ENCODE measurements around the gene TSC22D2. TPM values are rescaled to one million over a fixed set of nuclear protein-coding genes. Genes with fewer than 3 reads are reported as not detected.

Gene TSC22D2
- total and polyA plus RNA-seq, 2 of the 4 experiments (the other 2 are of a cell fraction), result 12.2 to 20.5 TPM

DNA sequence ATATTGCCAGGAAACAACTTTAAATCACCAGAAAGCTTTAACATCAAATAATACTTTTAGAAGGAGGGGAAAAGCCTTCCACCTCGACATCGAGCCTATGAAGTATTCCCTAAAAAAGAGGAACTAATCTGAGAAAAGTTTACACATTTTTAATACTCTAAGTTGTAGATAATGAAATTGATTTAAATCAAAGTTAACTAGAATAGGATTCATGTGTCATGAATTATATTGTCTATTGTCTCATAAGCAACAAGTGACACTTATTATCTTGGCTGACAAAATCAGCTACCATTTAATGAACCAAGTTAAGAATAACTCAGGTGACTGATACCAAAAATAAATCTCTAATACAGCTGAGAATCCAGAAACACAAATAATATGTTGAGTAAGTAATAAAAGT lies 56.6 kb downstream of the TSC22D2 start:
- intact Hi-C loops (cut with micrococcal nuclease), result loop anchor here (10.0 kb wide), 1 partner anchor 60 kb away; no protein-coding TSS in a partner anchor
- no TSS peak for BruUV-seq (replicated peaks)
- no peaks in the 10 kb centered on the region for H3K9me3 ChIP-seq (ENCODE audit: control insufficient read depth, insufficient read depth, low read length)
- H3K27ac ChIP-seq (ENCODE audit: insufficient read depth, low read length), result no peak overlapping the region
- H3K36me3 ChIP-seq (ENCODE audit: control insufficient read depth, insufficient read depth, low read length), result 0 out of 2 replicates have a peak, but pooled peaks cover 1% of the 10 kb centered on the region
- H4K91ac ChIP-seq (ENCODE audit: insufficient read depth, low read depth, low read length), result no peak overlapping the region
- H4K5ac ChIP-seq (ENCODE audit: low read depth, low read length), result no peak overlapping the region
- no peak overlapping the region for H3K56ac ChIP-seq (ENCODE audit: extremely low read depth, insufficient read depth, low read length)
- H3K9ac ChIP-seq (ENCODE audit: low read depth, low read length), result no peak overlapping the region
- H3K18ac ChIP-seq (ENCODE audit: low read depth, low read length), result no peak overlapping the region
- WGBS, 2 experiments (ENCODE audit: extremely low coverage in 2 of 2, insufficient read length in 1 of 2), result no CpG with 5 or more reads among the region's 2 CpGs
- H3K4me3 ChIP-seq (ENCODE audit: insufficient read depth, low read depth, low read length), result no peak overlapping the region
- ATAC-seq (ENCODE audit: low read depth) (no peak), DNase-seq (no peak)
- dilution Hi-C loops (cut with HindIII; ENCODE audit: low sequenced_read_pairs, unreplicated experiment), result no loop called here
- H3K9me1 ChIP-seq (ENCODE audit: insufficient read depth, low read length), result peaks cover 7% of the 10 kb centered on the region; the same call in 1 of the 2 replicates
- CTCF ChIA-PET, result interaction anchor here (0.6 kb wide), 1 partner anchor 9 kb away, joined by 3 read pairs; no protein-coding TSS in a partner anchor
- no peak overlapping the region for H4K8ac ChIP-seq (ENCODE audit: low read depth in 2 of 2, low read length in 2 of 2)
- no peak overlapping the region for H2AK5ac ChIP-seq (ENCODE audit: low read depth, low read length)
- H3K4me2 ChIP-seq (ENCODE audit: low read depth, low read length), result no peak overlapping the region
- H2BK20ac ChIP-seq (ENCODE audit: low read depth, low read length), result no peak overlapping the region
- no peak overlapping the region for H3K23ac ChIP-seq (ENCODE audit: low read depth, low read length)
- H2BK120ac ChIP-seq (ENCODE audit: low read depth, low read length), result no peak overlapping the region
- no peak overlapping the region for H3K14ac ChIP-seq (replicated peaks; ENCODE audit: low read depth, low read length)
- H2BK5ac ChIP-seq (ENCODE audit: low read depth, low read length, poor library complexity, severe bottlenecking), result no peak overlapping the region
- no peaks in the 10 kb centered on the region for H4K20me1 ChIP-seq (ENCODE audit: insufficient read depth, low read length)
- H3K79me1 ChIP-seq (ENCODE audit: low read depth in 1 of 2, low read length in 2 of 2), result peaks cover 14 to 36% of the 10 kb centered on the region in 2 experiments
- H2AFZ ChIP-seq (replicated peaks; ENCODE audit: low read length, poor library complexity), result no peak overlapping the region
- H2BK15ac ChIP-seq (ENCODE audit: low read depth, low read length), result no peak overlapping the region
- POLR2A ChIA-PET (ENCODE audit: unreplicated experiment), result no interaction called here
- no peaks in the 10 kb centered on the region for H3K27me3 ChIP-seq (ENCODE audit: control insufficient read depth, insufficient read depth, low read length)
- in situ Hi-C loops (cut with MboI; ENCODE audit: low sequenced_read_pairs), result no loop called here
- peaks cover 5% of the 10 kb centered on the region; the same call in 1 of the 2 replicates for H3K4me1 ChIP-seq (ENCODE audit: control insufficient read depth, insufficient read depth, low read length)
- no peak overlapping the region for H3K4ac ChIP-seq (ENCODE audit: low read depth, low read length)
- H2AK9ac ChIP-seq (replicated peaks; ENCODE audit: low read depth, low read length, poor library complexity), result no peak overlapping the region
- no peak for TF ChIP-seq MAZ (IDR thresholded peaks at IDR 0.05; ENCODE audit: borderline replicate concordance, low read depth, low read length)
- TF ChIP-seq, protein P1, sequence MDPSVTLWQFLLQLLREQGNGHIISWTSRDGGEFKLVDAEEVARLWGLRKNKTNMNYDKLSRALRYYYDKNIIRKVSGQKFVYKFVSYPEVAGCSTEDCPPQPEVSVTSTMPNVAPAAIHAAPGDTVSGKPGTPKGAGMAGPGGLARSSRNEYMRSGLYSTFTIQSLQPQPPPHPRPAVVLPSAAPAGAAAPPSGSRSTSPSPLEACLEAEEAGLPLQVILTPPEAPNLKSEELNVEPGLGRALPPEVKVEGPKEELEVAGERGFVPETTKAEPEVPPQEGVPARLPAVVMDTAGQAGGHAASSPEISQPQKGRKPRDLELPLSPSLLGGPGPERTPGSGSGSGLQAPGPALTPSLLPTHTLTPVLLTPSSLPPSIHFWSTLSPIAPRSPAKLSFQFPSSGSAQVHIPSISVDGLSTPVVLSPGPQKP (IDR thresholded peaks at IDR 0.05; ENCODE audit: borderline replicate concordance, low read depth, low read length), result no peak
- TF ChIP-seq NFE2L2 (IDR thresholded peaks at IDR 0.05; ENCODE audit: low read depth, low read length), result no peak
- TF ChIP-seq, protein P2, sequence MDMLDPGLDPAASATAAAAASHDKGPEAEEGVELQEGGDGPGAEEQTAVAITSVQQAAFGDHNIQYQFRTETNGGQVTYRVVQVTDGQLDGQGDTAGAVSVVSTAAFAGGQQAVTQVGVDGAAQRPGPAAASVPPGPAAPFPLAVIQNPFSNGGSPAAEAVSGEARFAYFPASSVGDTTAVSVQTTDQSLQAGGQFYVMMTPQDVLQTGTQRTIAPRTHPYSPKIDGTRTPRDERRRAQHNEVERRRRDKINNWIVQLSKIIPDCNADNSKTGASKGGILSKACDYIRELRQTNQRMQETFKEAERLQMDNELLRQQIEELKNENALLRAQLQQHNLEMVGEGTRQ (IDR thresholded peaks at IDR 0.05; ENCODE audit: low read depth, low read length), result no peak
- TF ChIP-seq CHD1 (IDR thresholded peaks at IDR 0.05; ENCODE audit: low read depth, low read length), result no peak
- no peak for TF ChIP-seq FOS (IDR thresholded peaks at IDR 0.05; ENCODE audit: low read depth, low read length)
- TF ChIP-seq BHLHE40 (IDR thresholded peaks at IDR 0.05; ENCODE audit: low read depth, low read length), result no peak
- TF ChIP-seq RFX5 (IDR thresholded peaks at IDR 0.05; ENCODE audit: low read depth, low read length), result no peak
- TF ChIP-seq CEBPB (IDR thresholded peaks at IDR 0.05; ENCODE audit: low read depth, low read length), result no peak
- TF ChIP-seq MAFK (IDR thresholded peaks at IDR 0.05; ENCODE audit: low read depth, low read length), result no peak
- no peak for TF ChIP-seq MXI1 (IDR thresholded peaks at IDR 0.05; ENCODE audit: borderline replicate concordance, low read depth, low read length)
- TF ChIP-seq, protein P3, sequence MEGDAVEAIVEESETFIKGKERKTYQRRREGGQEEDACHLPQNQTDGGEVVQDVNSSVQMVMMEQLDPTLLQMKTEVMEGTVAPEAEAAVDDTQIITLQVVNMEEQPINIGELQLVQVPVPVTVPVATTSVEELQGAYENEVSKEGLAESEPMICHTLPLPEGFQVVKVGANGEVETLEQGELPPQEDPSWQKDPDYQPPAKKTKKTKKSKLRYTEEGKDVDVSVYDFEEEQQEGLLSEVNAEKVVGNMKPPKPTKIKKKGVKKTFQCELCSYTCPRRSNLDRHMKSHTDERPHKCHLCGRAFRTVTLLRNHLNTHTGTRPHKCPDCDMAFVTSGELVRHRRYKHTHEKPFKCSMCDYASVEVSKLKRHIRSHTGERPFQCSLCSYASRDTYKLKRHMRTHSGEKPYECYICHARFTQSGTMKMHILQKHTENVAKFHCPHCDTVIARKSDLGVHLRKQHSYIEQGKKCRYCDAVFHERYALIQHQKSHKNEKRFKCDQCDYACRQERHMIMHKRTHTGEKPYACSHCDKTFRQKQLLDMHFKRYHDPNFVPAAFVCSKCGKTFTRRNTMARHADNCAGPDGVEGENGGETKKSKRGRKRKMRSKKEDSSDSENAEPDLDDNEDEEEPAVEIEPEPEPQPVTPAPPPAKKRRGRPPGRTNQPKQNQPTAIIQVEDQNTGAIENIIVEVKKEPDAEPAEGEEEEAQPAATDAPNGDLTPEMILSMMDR (conservative IDR thresholded peaks at IDR 0.05; ENCODE audit: low read depth, low read length), result no peak
- TF ChIP-seq SMC3 (IDR thresholded peaks at IDR 0.05; ENCODE audit: low read depth, low read length), result no peak
